Neuronal stem cell (in vitro differentiated cells): ENCODE measurements around the gene ZNF148.
"Not testable (repeated sequence)": the region's sequence is repeated elsewhere in the genome, so short reads cannot be mapped to it uniquely, and the experiment has no call there.

Experiments
- DNase-seq: peaks from one replicate; pipeline ENCODE4 v3.0.0-alpha.2; 2013; ENCODE audit warnings: low spot score
- H2AFZ ChIP-seq: one replicate; pipeline ENCODE4 v1.6.1; 2013; ENCODE audit warnings: mild to moderate bottlenecking, low read length, inconsistent platforms
- H2AK5ac ChIP-seq: 2 replicates; pipeline ENCODE4 v1.6.1; 2013; ENCODE audit warnings: low read depth, mild to moderate bottlenecking, inconsistent platforms, low read length, moderate library complexity, mixed read lengths
- H2BK120ac ChIP-seq: 2 replicates; pipeline ENCODE4 v1.6.1; 2013; ENCODE audit warnings: low read depth, mild to moderate bottlenecking, inconsistent platforms, low read length, moderate library complexity, mixed read lengths
- H2BK12ac ChIP-seq: one replicate; pipeline ENCODE4 v1.6.1; 2013; ENCODE audit warnings: low read length, inconsistent platforms
- H2BK15ac ChIP-seq: 2 replicates; pipeline ENCODE4 v1.6.1; 2013; ENCODE audit warnings: mild to moderate bottlenecking, low read length, inconsistent platforms, mixed read lengths
- H2BK5ac ChIP-seq: one replicate; pipeline ENCODE4 v1.6.1; 2013; ENCODE audit warnings: inconsistent platforms, mild to moderate bottlenecking, low read length, moderate library complexity
- H3K14ac ChIP-seq: one replicate; pipeline ENCODE4 v1.6.1; 2013; ENCODE audit warnings: low read length, inconsistent platforms
- H3K18ac ChIP-seq: 2 replicates; pipeline ENCODE4 v1.6.1; 2013; ENCODE audit warnings: low read length, inconsistent platforms
- H3K23ac ChIP-seq: 2 replicates; pipeline ENCODE4 v1.6.1; 2013; ENCODE audit warnings: low read depth, mild to moderate bottlenecking, mixed read lengths, low read length, inconsistent platforms; ENCODE audit not compliant: poor library complexity
- H3K27ac ChIP-seq: replicated peaks from 3 replicates; pipeline ENCODE4 v1.5.1; 2013; ENCODE audit warnings: low read length, inconsistent platforms
- H3K27me3 ChIP-seq, 3 experiments: 2 replicates each; pipeline ENCODE4 v1.6.1; 2013; ENCODE audit warnings: low read length in 3 of 3, mild to moderate bottlenecking in 2 of 3, inconsistent platforms in 1 of 3, low read depth in 1 of 3, mixed read lengths in 1 of 3, moderate library complexity in 1 of 3; ENCODE audit not compliant: control insufficient read depth in 3 of 3, insufficient read depth in 3 of 3
- H3K36me3 ChIP-seq, 2 donors: replicated peaks in 1 of 2; 2 replicates each; pipeline ENCODE4 v1.6.1; 2013; ENCODE audit warnings: low read length in 2 of 2; ENCODE audit not compliant: control insufficient read depth in 2 of 2, insufficient read depth in 2 of 2
- H3K4ac ChIP-seq: 2 replicates; pipeline ENCODE4 v1.6.1; 2013; ENCODE audit warnings: inconsistent platforms, mild to moderate bottlenecking, low read length, moderate library complexity
- H3K4me1 ChIP-seq, 2 donors: 1 replicate in 1 of 2; 2 replicates in 1 of 2; pipeline ENCODE4 v1.6.1; 2013; ENCODE audit warnings: low read length in 2 of 2, low read depth in 1 of 2; ENCODE audit not compliant: control insufficient read depth in 2 of 2, insufficient read depth in 1 of 2
- H3K4me2 ChIP-seq: one replicate; pipeline ENCODE4 v1.6.1; 2013; ENCODE audit warnings: mild to moderate bottlenecking, low read length, inconsistent platforms; ENCODE audit not compliant: insufficient read depth, poor library complexity, severe bottlenecking
- H3K4me3 ChIP-seq, 2 donors: 2 replicates each; pipeline ENCODE4 v1.5.1; 2013; ENCODE audit warnings: low read length in 2 of 2, mild to moderate bottlenecking in 2 of 2, inconsistent platforms in 1 of 2, moderate library complexity in 1 of 2
- H3K79me1 ChIP-seq: one replicate; pipeline ENCODE4 v1.6.1; 2013; ENCODE audit warnings: low read depth, mild to moderate bottlenecking, inconsistent platforms, low read length, moderate library complexity
- H3K9ac ChIP-seq: one replicate; pipeline ENCODE4 v1.6.1; 2013; ENCODE audit warnings: mild to moderate bottlenecking, low read depth, low read length, inconsistent platforms; ENCODE audit not compliant: poor library complexity
- H3K9me3 ChIP-seq, 2 donors: replicated peaks in 1 of 2; 2 replicates each; pipeline versions ENCODE3 to v1.6.1; 2013; ENCODE audit warnings: low read length in 2 of 2, mild to moderate bottlenecking in 2 of 2, inconsistent platforms in 1 of 2, low read depth in 1 of 2, mixed read lengths in 1 of 2, moderate library complexity in 1 of 2; ENCODE audit not compliant: control insufficient read depth in 2 of 2, insufficient read depth in 1 of 2
- H4K8ac ChIP-seq: one replicate; pipeline ENCODE4 v1.6.1; 2013; ENCODE audit warnings: low read depth, mild to moderate bottlenecking, inconsistent platforms, low read length, moderate library complexity
- H4K91ac ChIP-seq: one replicate; pipeline ENCODE4 v1.6.1; 2013; ENCODE audit warnings: low read length, low read depth, mild to moderate bottlenecking, inconsistent platforms; ENCODE audit not compliant: poor library complexity
- WGBS, 2 donors: extraction: QIAGEN DNeasy Blood & Tissue Kit; methylation state at CpG; one replicate each; pipeline ENCODE4 v1.1.7; 2013; ENCODE audit warnings: missing lambda C conversion rate in 2 of 2, mixed read lengths in 1 of 2; ENCODE audit not compliant: insufficient read length in 2 of 2, insufficient replicate concordance in 1 of 2; ENCODE audit errors: extremely low coverage in 2 of 2; 5-methylcytosine and 5-hydroxymethylcytosine counted together

Gene ZNF148

GRCh38 chr3:125350597-125350996, 24.5 kb downstream of the ZNF148 start:
- Histone ChIP-seq H2BK5ac (no peak overlapping the region), H3K79me1 (no peaks in the 10 kb centered on the region), H3K23ac (no peak overlapping the region), H3K4me3 (no peak overlapping the region), H2BK12ac (no peak overlapping the region), H3K9ac (no peak overlapping the region), H3K14ac (no peak overlapping the region), H2BK15ac (no peak overlapping the region), H3K4me1 (no peaks in the 10 kb centered on the region), H3K36me3 (peaks cover 0 to 6% of the 10 kb centered on the region in 2 donors), H2AFZ (no peak overlapping the region), H2BK120ac (no peak overlapping the region), H3K4me2 (no peak overlapping the region), H3K27me3 (no peaks in the 10 kb centered on the region), H4K91ac (no peak overlapping the region), H4K8ac (no peak overlapping the region), H3K27ac (no peak overlapping the region), H3K9me3 (peaks cover 2 to 42% of the 10 kb centered on the region in 2 donors), H3K4ac (no peak overlapping the region), H2AK5ac (no peak overlapping the region), H3K18ac (no peak overlapping the region)
- DNase-seq, result no peak
- no CpG with 5 or more reads among the region's 5 CpGs for WGBS, 2 donors

GRCh38 chr3:125349556-125350165, 25.5 kb downstream of the ZNF148 start:
- Histone ChIP-seq H3K36me3 (peaks cover 0 to 6% of the 10 kb centered on the region in 2 donors), H2BK15ac (no peak overlapping the region), H3K23ac (no peak overlapping the region), H3K9me3 (peaks cover 2 to 47% of the 10 kb centered on the region in 2 donors), H3K27ac (no peak overlapping the region), H2AFZ (no peak overlapping the region), H2AK5ac (no peak overlapping the region), H3K4me3 (no peak overlapping the region), H3K4ac (no peak overlapping the region), H4K91ac (no peak overlapping the region), H2BK12ac (no peak overlapping the region), H4K8ac (no peak overlapping the region), H3K18ac (no peak overlapping the region), H3K79me1 (no peaks in the 10 kb centered on the region), H3K14ac (no peak overlapping the region), H3K4me1 (no peaks in the 10 kb centered on the region), H2BK5ac (no peak overlapping the region), H2BK120ac (no peak overlapping the region), H3K27me3 (no peaks in the 10 kb centered on the region), H3K9ac (no peak overlapping the region), H3K4me2 (no peak overlapping the region)
- no peak for DNase-seq

GRCh38 chr3:125349055-125349454, 26.1 kb downstream of the ZNF148 start:
- no peak overlapping the region for H3K4me2 ChIP-seq
- WGBS, 2 donors, result no CpG with 5 or more reads among the region's 3 CpGs

GRCh38 chr3:125343367-125343766, 31.8 kb downstream of the ZNF148 start:
- H2BK5ac ChIP-seq, H2BK120ac ChIP-seq, H4K91ac ChIP-seq, H3K79me1 ChIP-seq, H2BK15ac ChIP-seq, H3K14ac ChIP-seq, H2AK5ac ChIP-seq, H3K18ac ChIP-seq, H3K36me3 ChIP-seq, H2AFZ ChIP-seq, H3K4me2 ChIP-seq, H3K23ac ChIP-seq, H3K9ac ChIP-seq, H2BK12ac ChIP-seq, H3K27me3 ChIP-seq, H3K27ac ChIP-seq, H3K4me3 ChIP-seq, H3K4ac ChIP-seq, H4K8ac ChIP-seq, DNase-seq, H3K4me1 ChIP-seq: not testable (repeated sequence)
- peaks cover 6 to 57% of the 10 kb centered on the region in 2 donors for H3K9me3 ChIP-seq
- no CpG with 5 or more reads among the region's 7 CpGs for WGBS, 2 donors

More at GRCh38 chr3:125349055-125349454, 26.1 kb downstream of the ZNF148 start:
- Histone ChIP-seq H3K4ac (no peak overlapping the region), H3K9ac (no peak overlapping the region), H3K36me3 (peaks cover 0 to 8% of the 10 kb centered on the region in 2 donors), H4K91ac (no peak overlapping the region), H2BK12ac (no peak overlapping the region), H3K4me1 (no peaks in the 10 kb centered on the region), H2AK5ac (no peak overlapping the region), H2AFZ (no peak overlapping the region), H4K8ac (no peak overlapping the region), H2BK15ac (no peak overlapping the region), H3K14ac (no peak overlapping the region), H3K27me3 (no peaks in the 10 kb centered on the region), H3K9me3 (peaks cover 2 to 53% of the 10 kb centered on the region in 2 donors), H2BK5ac (no peak overlapping the region), H2BK120ac (no peak overlapping the region), H3K4me3 (no peak overlapping the region), H3K79me1 (no peaks in the 10 kb centered on the region), H3K18ac (no peak overlapping the region), H3K27ac (no peak overlapping the region), H3K23ac (no peak overlapping the region)
- no peak for DNase-seq
